B cell (primary cell): Measurements from ENCODE around the gene MAP2K1.

ENCODE experiments used
- EZH2 ChIP-seq: IDR thresholded peaks from 2 replicates; pipeline ENCODE4 v1.6.1; 2012; ENCODE audit warnings: borderline replicate concordance, low read depth, mild to moderate bottlenecking, moderate library complexity, low read length; ENCODE audit not compliant: insufficient read depth, poor library complexity, severe bottlenecking
- TF ChIP-seq, protein P1 (sequence below): fragments of 200-600 bp; IDR thresholded peaks from one replicate; pipeline ENCODE4 v1.8.0; 2022; ENCODE audit warnings: antibody characterized with exemption, mild to moderate bottlenecking

DNA sequence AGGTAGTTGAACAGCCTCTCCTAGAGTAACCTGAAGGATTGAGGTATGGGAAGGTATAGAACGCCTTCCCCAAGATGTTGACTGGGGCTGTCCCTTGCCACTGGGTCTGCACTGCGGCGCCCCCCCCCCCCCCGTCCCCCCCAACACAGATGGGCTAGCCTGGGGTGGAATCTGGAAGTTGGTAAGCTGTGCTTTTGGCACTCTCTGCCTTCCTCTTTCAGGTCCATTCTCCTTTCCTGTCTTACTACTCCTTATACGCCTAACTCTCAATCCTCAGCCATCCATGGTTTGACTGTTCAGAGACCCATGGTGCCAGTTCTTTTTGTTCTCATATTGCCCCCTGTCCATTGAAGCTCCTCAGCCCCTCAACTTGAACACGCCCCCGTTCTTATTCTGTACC is 42.8 kb downstream of the MAP2K1 start:
- TF ChIP-seq, protein P1, sequence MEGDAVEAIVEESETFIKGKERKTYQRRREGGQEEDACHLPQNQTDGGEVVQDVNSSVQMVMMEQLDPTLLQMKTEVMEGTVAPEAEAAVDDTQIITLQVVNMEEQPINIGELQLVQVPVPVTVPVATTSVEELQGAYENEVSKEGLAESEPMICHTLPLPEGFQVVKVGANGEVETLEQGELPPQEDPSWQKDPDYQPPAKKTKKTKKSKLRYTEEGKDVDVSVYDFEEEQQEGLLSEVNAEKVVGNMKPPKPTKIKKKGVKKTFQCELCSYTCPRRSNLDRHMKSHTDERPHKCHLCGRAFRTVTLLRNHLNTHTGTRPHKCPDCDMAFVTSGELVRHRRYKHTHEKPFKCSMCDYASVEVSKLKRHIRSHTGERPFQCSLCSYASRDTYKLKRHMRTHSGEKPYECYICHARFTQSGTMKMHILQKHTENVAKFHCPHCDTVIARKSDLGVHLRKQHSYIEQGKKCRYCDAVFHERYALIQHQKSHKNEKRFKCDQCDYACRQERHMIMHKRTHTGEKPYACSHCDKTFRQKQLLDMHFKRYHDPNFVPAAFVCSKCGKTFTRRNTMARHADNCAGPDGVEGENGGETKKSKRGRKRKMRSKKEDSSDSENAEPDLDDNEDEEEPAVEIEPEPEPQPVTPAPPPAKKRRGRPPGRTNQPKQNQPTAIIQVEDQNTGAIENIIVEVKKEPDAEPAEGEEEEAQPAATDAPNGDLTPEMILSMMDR = no peak
- TF ChIP-seq EZH2 = no peak
